Body of pancreas (tissue), 4 donors: ENCODE measurements around the gene HIPK1.

Source experiments
- POLR2A ChIP-seq, 3 donors: fragments of 450-650 bp; IDR thresholded peaks; one replicate each; pipeline ENCODE4 v1.6.1; 2016; ENCODE audit warnings: antibody characterized with exemption in 3 of 3, mild to moderate bottlenecking in 2 of 3
- TF ChIP-seq, protein P1 (sequence below), 7 experiments: fragments of 450-650 bp in 4 of 7; fragments of 200-600 bp in 3 of 7; sonication (generic) in 3 of 7; IDR thresholded peaks; one replicate each; pipeline ENCODE4 v1.5.1; 2016 to 2019; ENCODE audit warnings: antibody characterized with exemption in 7 of 7

DNA sequence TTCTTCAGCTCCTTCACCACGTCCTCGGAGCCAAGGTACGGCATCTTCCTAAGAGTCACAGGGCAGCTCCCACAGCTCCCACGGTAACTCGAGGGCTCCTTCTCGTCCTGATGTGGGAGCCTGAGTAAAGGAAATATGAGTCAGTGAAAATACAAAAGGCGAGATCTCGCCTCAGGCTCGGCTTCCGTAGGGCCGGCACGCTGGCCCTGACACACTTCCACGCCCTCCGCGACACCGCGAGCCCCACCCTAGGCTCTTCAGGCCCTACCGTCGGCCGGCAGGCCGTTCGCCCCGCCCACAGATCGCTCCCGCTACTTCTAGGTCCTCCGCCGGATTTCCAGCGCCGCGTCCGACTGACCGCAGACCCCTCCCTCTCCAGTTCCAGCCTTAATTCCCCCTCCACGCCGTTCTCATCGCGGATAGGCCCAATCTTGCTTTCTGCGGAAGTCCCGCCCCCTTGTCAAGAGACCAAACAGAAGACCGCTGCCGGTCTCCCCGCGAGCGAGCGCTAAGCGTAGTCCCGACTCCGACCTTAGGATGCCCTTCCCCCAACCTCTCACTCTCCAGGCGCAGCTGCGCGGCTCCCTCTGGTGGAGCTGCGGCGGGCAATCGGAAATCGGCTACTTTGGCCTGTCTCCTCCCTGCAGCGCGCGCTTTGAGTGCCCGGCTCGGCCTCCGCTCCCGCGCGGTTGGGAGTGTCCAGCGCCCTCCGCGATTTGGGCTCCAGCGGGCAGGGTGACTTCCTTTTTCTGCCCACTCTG, 24.3 kb upstream of the HIPK1 start, which contains the start of the genes AP4B1 and DCLRE1B:
- TF ChIP-seq POLR2A (IDR thresholded peaks at IDR 0.05): peak; percentile 52 to 90 (median 86)
- TF ChIP-seq, protein P1, sequence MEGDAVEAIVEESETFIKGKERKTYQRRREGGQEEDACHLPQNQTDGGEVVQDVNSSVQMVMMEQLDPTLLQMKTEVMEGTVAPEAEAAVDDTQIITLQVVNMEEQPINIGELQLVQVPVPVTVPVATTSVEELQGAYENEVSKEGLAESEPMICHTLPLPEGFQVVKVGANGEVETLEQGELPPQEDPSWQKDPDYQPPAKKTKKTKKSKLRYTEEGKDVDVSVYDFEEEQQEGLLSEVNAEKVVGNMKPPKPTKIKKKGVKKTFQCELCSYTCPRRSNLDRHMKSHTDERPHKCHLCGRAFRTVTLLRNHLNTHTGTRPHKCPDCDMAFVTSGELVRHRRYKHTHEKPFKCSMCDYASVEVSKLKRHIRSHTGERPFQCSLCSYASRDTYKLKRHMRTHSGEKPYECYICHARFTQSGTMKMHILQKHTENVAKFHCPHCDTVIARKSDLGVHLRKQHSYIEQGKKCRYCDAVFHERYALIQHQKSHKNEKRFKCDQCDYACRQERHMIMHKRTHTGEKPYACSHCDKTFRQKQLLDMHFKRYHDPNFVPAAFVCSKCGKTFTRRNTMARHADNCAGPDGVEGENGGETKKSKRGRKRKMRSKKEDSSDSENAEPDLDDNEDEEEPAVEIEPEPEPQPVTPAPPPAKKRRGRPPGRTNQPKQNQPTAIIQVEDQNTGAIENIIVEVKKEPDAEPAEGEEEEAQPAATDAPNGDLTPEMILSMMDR (IDR thresholded peaks at IDR 0.05): peak; percentile 53 to 98 (median 97)
